UCSD-AML1 (cell line): ENCODE data around the gene SLC6A20.

Experiments used
- DNase-seq: peaks from one replicate; lab custom pipeline; 2025; ENCODE audit not compliant: unreplicated experiment; lab: John Stamatoyannopoulos, UW

The SLC6A20 gene

GRCh38 chr3:45781271-45781670 lies 15.1 kb downstream of the SLC6A20 start:
- no peak for DNase-seq

DNA sequence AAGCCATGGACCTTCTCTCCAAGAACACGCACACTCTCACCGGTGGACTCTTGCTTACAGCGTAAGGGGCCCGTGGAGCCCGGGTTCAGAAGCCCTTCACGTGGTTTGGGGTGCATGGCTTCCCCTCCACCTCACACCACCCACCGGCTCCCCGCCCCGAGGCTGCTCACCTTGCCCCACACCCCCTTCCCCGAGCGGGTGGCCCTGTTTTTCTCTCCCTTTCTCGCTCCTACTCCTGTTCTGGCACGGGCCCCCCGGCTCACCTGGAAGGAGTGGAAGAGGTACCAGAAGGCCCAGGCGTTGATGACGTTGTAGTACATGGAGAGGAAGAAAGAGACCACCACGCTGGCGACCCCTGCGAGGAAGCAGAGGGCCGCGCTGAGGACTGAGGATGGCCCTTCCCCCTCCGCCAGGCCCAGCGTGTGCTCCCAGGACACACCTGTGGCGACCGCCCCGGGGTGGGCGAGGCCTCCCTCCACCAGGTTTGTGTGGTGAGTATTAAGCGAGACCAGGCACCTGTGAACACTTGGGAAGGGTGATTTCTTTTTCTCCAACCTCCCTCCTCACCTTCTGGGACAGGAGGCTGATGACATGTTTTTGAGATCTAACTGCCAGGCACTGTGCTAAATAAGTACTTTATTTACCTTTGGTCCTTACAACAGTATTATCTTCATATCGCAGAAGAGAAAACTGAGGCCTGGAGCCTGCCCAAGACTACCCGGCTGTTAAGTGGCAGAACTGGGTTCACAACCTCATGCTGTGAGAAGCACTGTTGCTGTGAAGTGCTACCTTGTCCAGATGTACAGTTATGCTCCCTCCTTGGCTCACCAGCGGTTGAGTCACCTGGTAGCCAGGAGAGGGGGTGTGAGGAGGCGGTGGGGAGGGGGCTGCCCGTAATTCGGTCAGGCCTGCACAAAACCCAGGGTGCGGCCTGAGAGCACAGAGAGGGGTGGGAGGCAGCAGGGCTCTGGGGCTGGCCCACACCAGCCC lies 16.3 kb downstream of the SLC6A20 start:
- DNase-seq: no peak

GRCh38 chr3:45778761-45779201 lies 17.6 kb downstream of the SLC6A20 start:
- no peak for DNase-seq

GRCh38 chr3:45777746-45778386 lies 18.5 kb downstream of the SLC6A20 start:
- DNase-seq: no peak

DNA sequence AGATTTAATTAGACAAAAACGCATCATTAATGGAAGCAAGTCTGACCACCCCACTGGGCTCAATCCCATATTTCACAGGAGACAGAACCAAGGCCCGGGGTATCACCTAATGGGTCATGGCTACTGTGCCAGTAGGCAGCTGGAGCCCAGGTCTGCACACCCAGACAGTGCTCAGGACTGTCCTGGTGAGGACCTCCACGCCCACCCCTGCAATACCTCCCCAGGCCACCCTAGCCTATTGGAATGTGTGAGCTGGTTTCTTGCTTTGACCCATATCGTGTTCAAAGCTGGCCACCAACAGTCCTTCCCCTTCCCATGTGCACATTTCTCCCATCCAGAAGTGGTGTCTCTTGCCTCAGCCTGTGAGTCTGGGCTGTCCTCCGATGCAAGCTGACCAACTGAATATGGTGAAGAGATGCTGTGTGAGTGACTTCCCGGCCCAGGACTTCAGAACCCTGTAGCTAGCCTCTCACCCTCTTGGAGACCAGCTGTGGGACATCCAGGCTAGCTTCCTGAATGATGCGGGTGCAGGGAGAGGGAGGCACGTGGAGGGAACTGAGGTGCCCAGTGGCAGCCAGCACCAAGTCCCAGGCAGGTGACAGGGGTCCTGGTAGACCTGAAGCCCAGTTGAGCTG lies 19.1 kb downstream of the SLC6A20 start:
- no peak for DNase-seq

DNA sequence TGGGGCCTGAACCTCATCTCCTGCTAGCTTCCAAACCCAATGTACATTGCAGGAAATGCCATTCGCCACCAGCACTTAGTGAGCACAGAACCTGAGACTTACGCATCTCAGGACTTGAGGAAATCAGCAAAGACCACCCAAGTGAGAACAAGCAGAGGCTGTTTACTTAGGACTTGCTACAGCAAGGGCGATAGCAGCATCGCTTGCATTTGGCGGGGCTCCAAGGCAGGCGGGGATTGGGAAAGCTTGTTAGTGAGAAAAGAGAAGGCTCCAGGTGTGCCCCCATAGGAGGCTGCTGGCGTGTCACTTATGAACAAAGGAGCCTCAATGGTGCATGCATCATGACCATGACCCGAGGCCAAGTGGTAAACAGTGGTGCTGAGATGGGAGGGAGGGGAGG lies 19.7 kb downstream of the SLC6A20 start:
- DNase-seq: no peak

DNA sequence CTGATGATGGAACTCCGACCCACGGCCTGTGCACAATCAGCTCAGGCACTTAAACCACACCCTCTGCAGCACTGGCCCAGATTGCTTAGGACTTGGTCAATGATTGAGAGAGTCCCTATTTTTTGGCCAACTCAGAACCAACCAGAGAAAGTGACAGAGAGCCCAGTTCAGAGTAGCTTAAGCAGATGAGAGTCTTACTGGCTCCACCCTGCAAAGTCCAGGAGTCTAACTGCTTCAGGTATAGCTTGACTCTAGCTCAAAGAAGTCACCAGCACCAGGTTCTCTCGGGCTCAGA lies 20.1 kb downstream of the SLC6A20 start:
- DNase-seq: no peak

- DNase-seq: no peak
Observed at GRCh38 chr3:45775571-45776300, 20.6 kb downstream of the SLC6A20 start.

- DNase-seq: no peak
Observed at GRCh38 chr3:45774581-45775521, 21.5 kb downstream of the SLC6A20 start.

DNA sequence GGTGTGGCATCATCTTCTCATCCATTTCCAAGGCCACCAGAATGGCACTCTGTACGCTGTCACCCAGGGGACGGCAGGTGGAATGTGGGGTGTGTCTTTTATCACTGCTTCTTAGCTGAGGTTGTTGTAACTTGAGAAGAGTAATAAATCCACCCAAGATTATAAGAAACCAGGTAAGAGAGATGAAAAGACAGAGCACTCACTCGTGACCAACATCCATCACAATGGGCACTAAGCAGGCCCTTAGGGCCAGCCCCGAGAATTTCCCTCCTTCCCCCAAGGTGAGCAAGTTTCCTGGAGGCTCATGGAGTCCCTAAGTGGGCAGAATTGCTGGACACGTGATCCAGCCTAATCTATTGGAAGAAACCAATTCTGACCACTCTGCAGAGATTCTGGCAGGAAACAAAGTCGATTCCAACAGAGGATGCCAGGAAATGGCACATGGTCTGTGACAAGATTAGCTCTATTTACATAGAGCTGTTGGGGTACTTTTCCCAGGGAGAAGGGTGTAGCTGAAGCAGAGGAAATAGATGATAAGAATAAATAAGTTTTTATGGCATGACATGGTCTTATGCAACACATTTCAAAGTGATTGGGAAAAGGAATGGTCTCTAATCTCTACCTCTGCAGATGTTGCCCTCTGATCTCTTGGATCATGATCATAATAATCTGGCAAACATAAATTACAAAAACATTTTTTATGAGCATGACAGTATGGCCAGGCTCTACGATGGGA lies 22.5 kb downstream of the SLC6A20 start:
- DNase-seq: no peak

GRCh38 chr3:45773072-45773471 lies 23.3 kb downstream of the SLC6A20 start:
- no peak for DNase-seq

- DNase-seq: no peak
Observed at GRCh38 chr3:45772341-45773035, 23.8 kb downstream of the SLC6A20 start.

DNA sequence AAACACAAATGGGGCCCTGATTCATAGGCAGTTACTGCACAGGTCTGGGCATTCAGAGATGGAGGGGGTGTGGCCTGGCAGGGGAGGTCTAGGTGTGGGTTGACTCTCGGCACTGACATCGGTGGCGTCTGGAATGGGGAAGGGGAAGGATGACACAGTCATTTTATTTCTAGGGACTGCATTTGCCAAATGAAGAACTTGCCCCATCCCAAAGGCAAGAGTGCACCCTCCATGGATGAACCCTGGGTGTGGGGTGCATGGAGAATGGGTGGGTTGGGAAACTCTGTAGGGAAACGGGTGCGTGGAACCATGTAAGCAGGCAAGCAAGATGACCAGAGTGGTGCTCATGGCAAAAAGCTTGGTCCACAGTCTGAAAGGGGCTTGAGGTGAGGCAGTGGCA lies 24.5 kb downstream of the SLC6A20 start:
- no peak for DNase-seq

GRCh38 chr3:45771166-45771775 lies 25.1 kb downstream of the SLC6A20 start:
- no peak for DNase-seq

GRCh38 chr3:45765958-45766357 lies 30.4 kb downstream of the SLC6A20 start:
- DNase-seq: no peak

- DNase-seq: no peak
Observed at GRCh38 chr3:45765266-45765851, 31.0 kb downstream of the SLC6A20 start.

- no peak for DNase-seq
Observed at GRCh38 chr3:45763303-45763675, 33.0 kb downstream of the SLC6A20 start.

DNA sequence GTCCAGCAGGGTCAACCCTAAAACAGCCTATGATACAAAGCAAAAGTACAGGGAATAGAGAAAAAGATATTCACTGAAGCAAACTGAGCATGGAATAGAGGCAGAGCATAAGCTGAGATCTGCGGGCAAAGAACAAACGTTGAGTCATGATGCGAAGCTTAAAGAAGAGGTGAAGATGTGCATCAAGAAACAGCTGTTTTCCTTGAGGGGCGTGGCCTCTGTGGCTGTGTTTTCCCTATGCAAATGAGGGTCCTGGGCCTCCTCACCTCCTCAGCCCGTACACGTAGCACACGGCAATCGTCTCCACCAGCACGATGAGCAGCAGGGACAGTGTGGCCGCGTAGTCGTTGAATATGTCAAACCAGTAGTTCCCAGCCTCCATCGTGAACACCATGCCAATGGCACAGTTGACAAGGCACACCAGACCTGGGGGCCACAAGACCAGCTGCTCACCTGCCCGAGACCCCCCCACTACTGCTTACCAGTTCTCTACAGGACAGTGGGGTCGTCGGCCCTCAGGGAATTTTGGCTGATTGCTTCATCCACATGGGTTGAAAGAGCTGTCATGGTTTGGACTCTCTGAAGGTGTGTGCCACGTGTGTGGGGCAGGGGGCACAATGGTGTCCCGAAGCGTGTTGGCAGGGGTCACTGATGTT lies 33.6 kb downstream of the SLC6A20 start:
- DNase-seq: no peak
